Sigmoid colon (tissue), 4 donors: ENCODE measurements around the gene IL1RAPL1.

ENCODE experiments used
- EP300 ChIP-seq, 4 donors: sonication (generic); formaldehyde crosslinking; IDR thresholded peaks; one replicate each; pipeline ENCODE4 v1.6.1; 2017; ENCODE audit warnings: antibody characterized with exemption in 4 of 4
- TF ChIP-seq, protein P1 (sequence below), 4 experiments: fragments of 450-650 bp in 3 of 4; fragments of 200-600 bp in 1 of 4; IDR thresholded peaks; one replicate each; pipeline ENCODE4 v1.5.1; 2016 to 2019; ENCODE audit warnings: antibody characterized with exemption in 4 of 4, mild to moderate bottlenecking in 3 of 4, moderate library complexity in 2 of 4

DNA sequence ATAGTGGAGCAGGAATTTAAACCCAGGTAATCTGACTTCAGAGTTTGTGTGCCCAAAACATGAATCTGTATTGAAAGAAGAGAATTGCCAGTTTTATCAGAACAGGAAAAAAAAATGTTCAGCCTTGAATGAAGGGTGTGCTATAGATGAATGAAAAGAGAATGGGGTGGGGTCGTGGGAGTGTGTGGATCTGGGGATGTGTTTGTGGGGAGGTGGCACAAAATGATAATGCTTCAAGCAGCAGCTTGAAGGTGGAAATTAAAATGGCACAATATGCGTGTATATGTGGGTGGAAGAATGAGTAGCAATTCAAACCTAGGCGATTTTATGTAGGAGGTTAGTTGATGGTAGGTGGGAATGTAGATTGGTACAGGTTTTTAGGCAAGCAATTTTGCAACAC is 122.2 kb downstream of the IL1RAPL1 start:
- no peak for TF ChIP-seq EP300 (IDR thresholded peaks at IDR 0.05)
- TF ChIP-seq, protein P1, sequence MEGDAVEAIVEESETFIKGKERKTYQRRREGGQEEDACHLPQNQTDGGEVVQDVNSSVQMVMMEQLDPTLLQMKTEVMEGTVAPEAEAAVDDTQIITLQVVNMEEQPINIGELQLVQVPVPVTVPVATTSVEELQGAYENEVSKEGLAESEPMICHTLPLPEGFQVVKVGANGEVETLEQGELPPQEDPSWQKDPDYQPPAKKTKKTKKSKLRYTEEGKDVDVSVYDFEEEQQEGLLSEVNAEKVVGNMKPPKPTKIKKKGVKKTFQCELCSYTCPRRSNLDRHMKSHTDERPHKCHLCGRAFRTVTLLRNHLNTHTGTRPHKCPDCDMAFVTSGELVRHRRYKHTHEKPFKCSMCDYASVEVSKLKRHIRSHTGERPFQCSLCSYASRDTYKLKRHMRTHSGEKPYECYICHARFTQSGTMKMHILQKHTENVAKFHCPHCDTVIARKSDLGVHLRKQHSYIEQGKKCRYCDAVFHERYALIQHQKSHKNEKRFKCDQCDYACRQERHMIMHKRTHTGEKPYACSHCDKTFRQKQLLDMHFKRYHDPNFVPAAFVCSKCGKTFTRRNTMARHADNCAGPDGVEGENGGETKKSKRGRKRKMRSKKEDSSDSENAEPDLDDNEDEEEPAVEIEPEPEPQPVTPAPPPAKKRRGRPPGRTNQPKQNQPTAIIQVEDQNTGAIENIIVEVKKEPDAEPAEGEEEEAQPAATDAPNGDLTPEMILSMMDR (IDR thresholded peaks at IDR 0.05) = no peak
